Activated effector memory CD4-positive, alpha-beta T cell treated with anti-CD3 and anti-CD28 coated beads, Interleukin-2, amount 50 U/mL, for 16 hours (primary cell): ENCODE measurements around the gene HDAC10.
"Not testable (repeated sequence)": the region's sequence is repeated elsewhere in the genome, so short reads cannot be mapped to it uniquely, and the experiment has no call there.

Experiments
- DNase-seq: peaks from one replicate; pipeline ENCODE4 v3.0.0-alpha.2; 2020

Gene HDAC10

GRCh38 chr22:50285568-50286229 is 34.6 kb upstream of the HDAC10 start:
- no peak for DNase-seq

GRCh38 chr22:50284479-50284878 is 33.4 kb upstream of the HDAC10 start:
- DNase-seq = no peak

- DNase-seq = no peak
These were observed 32.8 kb upstream of the HDAC10 start for GRCh38 chr22:50283821-50284220.

- no peak for DNase-seq
These were observed 31.5 kb upstream of the HDAC10 start for GRCh38 chr22:50282361-50283155.

GRCh38 chr22:50281957-50282356 is 30.9 kb upstream of the HDAC10 start:
- no peak for DNase-seq

- DNase-seq = no peak
These were observed 30.3 kb upstream of the HDAC10 start for GRCh38 chr22:50281384-50281760.

GRCh38 chr22:50280708-50281383 is 29.8 kb upstream of the HDAC10 start:
- no peak for DNase-seq

- no peak for DNase-seq
These were observed 29.1 kb upstream of the HDAC10 start for GRCh38 chr22:50280022-50280707.

GRCh38 chr22:50278956-50279619 is 28.0 kb upstream of the HDAC10 start:
- no peak for DNase-seq

GRCh38 chr22:50278461-50278860 is 27.4 kb upstream of the HDAC10 start:
- DNase-seq = no peak

GRCh38 chr22:50277761-50278160 is 26.7 kb upstream of the HDAC10 start:
- DNase-seq = no peak

- DNase-seq = peak; percentile 80
These were observed 25.1 kb upstream of the HDAC10 start for GRCh38 chr22:50276143-50276542.

GRCh38 chr22:50275181-50276055 is 24.4 kb upstream of the HDAC10 start:
- no peak for DNase-seq

- DNase-seq = no peak
These were observed 23.7 kb upstream of the HDAC10 start for GRCh38 chr22:50274771-50275170.

GRCh38 chr22:50274311-50274710 is 23.2 kb upstream of the HDAC10 start:
- peak; percentile 76 for DNase-seq

- not testable (repeated sequence) for DNase-seq
These were observed 22.7 kb upstream of the HDAC10 start for GRCh38 chr22:50273781-50274180.

GRCh38 chr22:50273352-50273751 is 22.3 kb upstream of the HDAC10 start:
- DNase-seq = not testable (repeated sequence)

GRCh38 chr22:50272044-50272802 is 21.2 kb upstream of the HDAC10 start:
- DNase-seq = no peak

- peak; percentile 89 for DNase-seq
These were observed 20.5 kb upstream of the HDAC10 start for GRCh38 chr22:50271519-50271970.

- peak; percentile 88 for DNase-seq
These were observed 19.8 kb upstream of the HDAC10 start for GRCh38 chr22:50270666-50271394.
